ENCODE measurements around the gene MRC2. TPM values are rescaled to one million over a fixed set of nuclear protein-coding genes. Genes with fewer than 3 reads are reported as not detected.
"Not testable (repeated sequence)": the region's sequence is repeated elsewhere in the genome, so short reads cannot be mapped to it uniquely, and the experiment has no call there.

MRC2 gene, protein sequence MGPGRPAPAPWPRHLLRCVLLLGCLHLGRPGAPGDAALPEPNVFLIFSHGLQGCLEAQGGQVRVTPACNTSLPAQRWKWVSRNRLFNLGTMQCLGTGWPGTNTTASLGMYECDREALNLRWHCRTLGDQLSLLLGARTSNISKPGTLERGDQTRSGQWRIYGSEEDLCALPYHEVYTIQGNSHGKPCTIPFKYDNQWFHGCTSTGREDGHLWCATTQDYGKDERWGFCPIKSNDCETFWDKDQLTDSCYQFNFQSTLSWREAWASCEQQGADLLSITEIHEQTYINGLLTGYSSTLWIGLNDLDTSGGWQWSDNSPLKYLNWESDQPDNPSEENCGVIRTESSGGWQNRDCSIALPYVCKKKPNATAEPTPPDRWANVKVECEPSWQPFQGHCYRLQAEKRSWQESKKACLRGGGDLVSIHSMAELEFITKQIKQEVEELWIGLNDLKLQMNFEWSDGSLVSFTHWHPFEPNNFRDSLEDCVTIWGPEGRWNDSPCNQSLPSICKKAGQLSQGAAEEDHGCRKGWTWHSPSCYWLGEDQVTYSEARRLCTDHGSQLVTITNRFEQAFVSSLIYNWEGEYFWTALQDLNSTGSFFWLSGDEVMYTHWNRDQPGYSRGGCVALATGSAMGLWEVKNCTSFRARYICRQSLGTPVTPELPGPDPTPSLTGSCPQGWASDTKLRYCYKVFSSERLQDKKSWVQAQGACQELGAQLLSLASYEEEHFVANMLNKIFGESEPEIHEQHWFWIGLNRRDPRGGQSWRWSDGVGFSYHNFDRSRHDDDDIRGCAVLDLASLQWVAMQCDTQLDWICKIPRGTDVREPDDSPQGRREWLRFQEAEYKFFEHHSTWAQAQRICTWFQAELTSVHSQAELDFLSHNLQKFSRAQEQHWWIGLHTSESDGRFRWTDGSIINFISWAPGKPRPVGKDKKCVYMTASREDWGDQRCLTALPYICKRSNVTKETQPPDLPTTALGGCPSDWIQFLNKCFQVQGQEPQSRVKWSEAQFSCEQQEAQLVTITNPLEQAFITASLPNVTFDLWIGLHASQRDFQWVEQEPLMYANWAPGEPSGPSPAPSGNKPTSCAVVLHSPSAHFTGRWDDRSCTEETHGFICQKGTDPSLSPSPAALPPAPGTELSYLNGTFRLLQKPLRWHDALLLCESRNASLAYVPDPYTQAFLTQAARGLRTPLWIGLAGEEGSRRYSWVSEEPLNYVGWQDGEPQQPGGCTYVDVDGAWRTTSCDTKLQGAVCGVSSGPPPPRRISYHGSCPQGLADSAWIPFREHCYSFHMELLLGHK (N-terminal part only)
- total RNA-seq: 1 to 10 TPM; 2.0 to 2.1 TPM

DNA sequence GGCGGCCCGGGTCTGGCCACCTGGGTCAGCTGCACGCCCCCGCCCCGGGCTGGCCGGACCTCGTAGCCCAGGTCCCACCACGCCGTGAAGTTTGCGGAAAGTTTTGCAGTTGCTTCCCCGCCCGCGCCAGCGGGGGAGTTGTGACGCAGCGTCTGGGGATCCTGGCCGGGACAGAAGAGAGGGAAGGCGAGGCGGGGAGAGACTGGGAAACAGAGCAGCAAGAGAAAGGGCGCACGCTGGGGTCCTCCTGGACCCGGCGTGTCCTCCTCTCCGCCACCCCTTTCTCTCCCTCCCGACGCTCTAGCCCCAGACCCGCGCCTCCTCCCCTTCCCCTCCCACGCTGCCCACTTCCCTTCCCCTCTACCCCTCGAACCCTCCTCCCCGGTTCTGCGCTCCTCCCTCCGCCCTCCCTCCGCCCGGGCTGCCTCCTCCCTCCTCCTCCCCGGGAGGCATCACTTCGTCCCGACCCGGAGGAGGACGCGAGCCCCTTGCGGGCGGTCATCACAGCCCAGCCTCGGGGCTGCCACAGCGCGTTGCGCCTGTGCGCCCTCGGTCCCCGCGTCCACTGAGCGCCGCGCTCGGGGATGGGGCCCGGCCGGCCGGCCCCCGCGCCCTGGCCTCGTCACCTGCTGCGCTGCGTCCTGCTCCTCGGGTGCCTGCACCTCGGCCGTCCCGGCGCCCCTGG, at the start of gene MRC2:
Gene MRC2 (plus strand): TSS at position 452 of the 685 bp plus-strand sequence. CDS start 133 bp downstream, at position 585.
- ATAC-seq (peak; percentile 37 to 64), DNase-seq (ENCODE audit: low spot score) (no peak)
- Mint-ChIP-seq H3K36me3 (no peaks in the 10 kb centered on the region), H3K27ac (no peak within 1 kb of the TSS), H3K4me3 (peak within 1 kb of the TSS; percentile 79), H3K27me3 (peaks cover 19 to 25% of the 10 kb centered on the region in 2 donors), H3K4me1 (ENCODE audit: low read depth in 2 of 2) (peaks cover 5 to 19% of the 10 kb centered on the region in 2 donors), H3K9me3 (no peaks in the 10 kb centered on the region)

GRCh38 chr17:62578757-62579487, 48.5 kb upstream of the MRC2 start:
- Mint-ChIP-seq H3K4me1 (ENCODE audit: low read depth in 2 of 2) (peaks cover 0 to 8% of the 10 kb centered on the region in 2 donors), H3K27ac (no peak overlapping the region), H3K4me3 (no peak overlapping the region), H3K36me3 (peaks cover 6% of the 10 kb centered on the region), H3K9me3 (no peaks in the 10 kb centered on the region), H3K27me3 (no peaks in the 10 kb centered on the region)
- DNase-seq (ENCODE audit: low spot score): no peak
- no peak for ATAC-seq

- no peak overlapping the region for H3K4me3 Mint-ChIP-seq
Measured at GRCh38 chr17:62580947-62581346, 46.5 kb upstream of the MRC2 start.

GRCh38 chr17:62581764-62582163, 45.7 kb upstream of the MRC2 start:
- H3K9me3 Mint-ChIP-seq: no peaks in the 10 kb centered on the region
- no peaks in the 10 kb centered on the region for H3K27me3 Mint-ChIP-seq
- H3K4me3 Mint-ChIP-seq: no peak overlapping the region
- DNase-seq (ENCODE audit: low spot score) (no peak), ATAC-seq (no peak)
- peaks cover 6% of the 10 kb centered on the region for H3K36me3 Mint-ChIP-seq
- no peak overlapping the region for H3K27ac Mint-ChIP-seq
- H3K4me1 Mint-ChIP-seq (ENCODE audit: low read depth in 2 of 2): peaks cover 0 to 4% of the 10 kb centered on the region in 2 donors

More at GRCh38 chr17:62580947-62581346, 46.5 kb upstream of the MRC2 start:
- DNase-seq (ENCODE audit: low spot score) (no peak), ATAC-seq (no peak)
- H3K4me1 Mint-ChIP-seq (ENCODE audit: low read depth in 2 of 2): peaks cover 0 to 4% of the 10 kb centered on the region in 2 donors
- H3K9me3 Mint-ChIP-seq: no peaks in the 10 kb centered on the region
- no peaks in the 10 kb centered on the region for H3K27me3 Mint-ChIP-seq
- peaks cover 6% of the 10 kb centered on the region for H3K36me3 Mint-ChIP-seq
- H3K27ac Mint-ChIP-seq: no peak overlapping the region

GRCh38 chr17:62587554-62587953, 39.9 kb upstream of the MRC2 start:
- no peak for DNase-seq (ENCODE audit: low spot score)
- Mint-ChIP-seq H3K27me3 (no peaks in the 10 kb centered on the region), H3K9me3 (no peaks in the 10 kb centered on the region), H3K36me3 (peaks cover 11% of the 10 kb centered on the region), H3K4me3 (no peak overlapping the region), H3K27ac (no peak overlapping the region), H3K4me1 (ENCODE audit: low read depth in 2 of 2) (peaks cover 0 to 4% of the 10 kb centered on the region in 2 donors)
- no peak for ATAC-seq

DNA sequence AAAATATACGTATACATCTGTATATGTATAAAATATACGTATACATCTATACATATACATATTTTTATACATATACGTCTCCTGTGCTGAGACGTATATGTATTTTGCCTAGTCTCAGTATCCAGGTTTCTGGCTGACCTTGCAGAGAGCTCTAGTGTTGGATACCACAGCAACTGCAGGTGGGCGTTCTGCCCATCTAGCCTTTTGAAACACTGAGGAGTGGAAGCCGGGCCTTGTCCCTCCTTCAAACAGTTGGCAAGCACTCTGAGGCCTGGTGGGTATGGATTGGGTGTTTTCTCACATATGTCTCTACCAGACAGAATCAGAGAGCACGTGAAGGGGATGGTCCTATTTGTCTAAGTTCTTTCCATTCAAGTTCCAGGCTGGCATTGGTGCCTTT, 39.4 kb upstream of the MRC2 start:
- Mint-ChIP-seq H3K27ac (no peak overlapping the region), H3K4me3 (no peak overlapping the region), H3K27me3 (no peaks in the 10 kb centered on the region), H3K9me3 (no peaks in the 10 kb centered on the region), H3K4me1 (ENCODE audit: low read depth in 2 of 2) (no peaks in the 10 kb centered on the region), H3K36me3 (peaks cover 7% of the 10 kb centered on the region)
- DNase-seq (ENCODE audit: low spot score) (no peak), ATAC-seq (no peak)

DNA sequence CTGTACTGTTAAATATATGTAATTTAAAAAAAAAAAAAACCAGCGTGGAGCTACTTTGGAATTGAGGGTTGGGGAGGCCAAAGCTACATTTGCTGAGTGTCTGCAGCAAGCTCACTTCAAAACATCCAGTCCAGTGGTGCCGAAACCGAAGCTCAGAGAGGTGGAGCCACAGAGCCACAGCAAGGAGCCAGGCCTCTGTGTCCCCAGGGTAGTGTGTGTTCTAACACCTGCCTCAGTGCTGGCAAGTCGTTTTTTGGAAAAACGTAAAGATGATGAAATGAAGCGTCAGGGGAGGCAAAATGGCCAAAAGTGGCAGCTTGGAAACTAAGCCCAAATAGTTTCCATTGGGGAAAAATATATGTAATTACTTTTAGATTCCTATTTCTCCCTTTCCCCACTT, 36.1 kb upstream of the MRC2 start:
- no peaks in the 10 kb centered on the region for H3K27me3 Mint-ChIP-seq
- H3K4me1 Mint-ChIP-seq (ENCODE audit: low read depth in 2 of 2): no peaks in the 10 kb centered on the region
- ATAC-seq (no peak), DNase-seq (ENCODE audit: low spot score) (no peak)
- no peaks in the 10 kb centered on the region for H3K9me3 Mint-ChIP-seq
- no peak overlapping the region for H3K4me3 Mint-ChIP-seq
- H3K36me3 Mint-ChIP-seq: peaks cover 7% of the 10 kb centered on the region
- H3K27ac Mint-ChIP-seq: no peak overlapping the region

- H3K4me1 Mint-ChIP-seq (ENCODE audit: low read depth in 2 of 2); DNase-seq (ENCODE audit: low spot score); H3K27ac Mint-ChIP-seq; H3K36me3 Mint-ChIP-seq; H3K9me3 Mint-ChIP-seq; H3K27me3 Mint-ChIP-seq; H3K4me3 Mint-ChIP-seq; ATAC-seq: not testable (repeated sequence)
Measured at GRCh38 chr17:62591822-62592221, 35.6 kb upstream of the MRC2 start.

- Mint-ChIP-seq H3K27ac (no peak overlapping the region), H3K4me1 (ENCODE audit: low read depth in 2 of 2) (no peaks in the 10 kb centered on the region)
- ATAC-seq: no peak
Measured at GRCh38 chr17:62592341-62593099, 35.0 kb upstream of the MRC2 start.

DNA sequence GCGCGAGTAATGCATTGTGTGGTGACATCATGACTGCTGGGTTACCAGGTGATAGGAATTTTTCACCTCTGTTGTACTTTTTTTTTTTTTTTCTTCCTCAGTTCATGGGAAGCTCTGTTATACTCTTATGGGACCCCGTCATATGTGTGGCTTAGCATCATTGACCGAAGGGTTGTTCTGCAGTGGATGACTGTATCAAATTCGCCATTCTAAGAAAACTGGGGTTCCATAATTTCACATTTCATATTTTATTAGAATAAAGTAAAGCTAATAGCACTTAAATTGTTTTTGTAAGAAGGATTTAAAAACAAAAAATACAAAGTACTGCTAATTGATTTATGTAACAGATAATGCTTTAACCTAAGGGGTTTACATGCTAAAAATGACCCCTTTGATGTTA, 32.0 kb upstream of the MRC2 start:
- no peaks in the 10 kb centered on the region for H3K9me3 Mint-ChIP-seq
- ATAC-seq: no peak
- DNase-seq (ENCODE audit: low spot score): no peak
- no peak overlapping the region for H3K4me3 Mint-ChIP-seq
- no peaks in the 10 kb centered on the region for H3K27me3 Mint-ChIP-seq
- H3K36me3 Mint-ChIP-seq: peaks cover 15% of the 10 kb centered on the region
- H3K4me1 Mint-ChIP-seq (ENCODE audit: low read depth in 2 of 2): no peaks in the 10 kb centered on the region
- H3K27ac Mint-ChIP-seq: no peak overlapping the region

More at GRCh38 chr17:62592341-62593099, 35.0 kb upstream of the MRC2 start:
- no peak overlapping the region for H3K4me3 Mint-ChIP-seq
- DNase-seq (ENCODE audit: low spot score): no peak
- H3K27me3 Mint-ChIP-seq: no peaks in the 10 kb centered on the region
- no peaks in the 10 kb centered on the region for H3K9me3 Mint-ChIP-seq
- H3K36me3 Mint-ChIP-seq: peaks cover 15% of the 10 kb centered on the region

- no peak for DNase-seq (ENCODE audit: low spot score)
- ATAC-seq: no peak
- Mint-ChIP-seq H3K9me3 (no peaks in the 10 kb centered on the region), H3K27ac (no peak overlapping the region), H3K27me3 (no peaks in the 10 kb centered on the region), H3K4me3 (no peak overlapping the region), H3K36me3 (peaks cover 22% of the 10 kb centered on the region), H3K4me1 (ENCODE audit: low read depth in 2 of 2) (no peaks in the 10 kb centered on the region)
Measured at GRCh38 chr17:62596662-62597061, 30.8 kb upstream of the MRC2 start.

DNA sequence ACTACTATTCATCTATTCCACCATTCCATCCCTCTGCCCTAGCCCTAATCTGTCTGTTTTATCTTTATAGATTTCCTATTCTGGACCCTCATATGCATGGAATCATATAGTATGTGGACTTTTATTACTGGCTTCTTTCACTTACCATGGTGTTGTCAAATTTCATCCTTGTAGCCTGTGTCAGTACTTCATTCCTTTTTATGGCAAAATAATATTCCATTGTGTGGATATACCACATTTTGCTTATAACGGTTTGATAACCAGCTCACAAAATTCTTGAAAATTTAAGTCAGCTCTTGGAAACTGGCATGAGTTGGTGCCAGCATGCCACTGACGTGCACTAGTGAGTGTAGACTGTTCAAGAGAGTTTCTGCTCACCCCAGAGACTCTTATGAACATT, 30.3 kb upstream of the MRC2 start:
- H3K4me1 Mint-ChIP-seq (ENCODE audit: low read depth in 2 of 2): no peaks in the 10 kb centered on the region
- H3K36me3 Mint-ChIP-seq: peaks cover 22% of the 10 kb centered on the region
- no peaks in the 10 kb centered on the region for H3K9me3 Mint-ChIP-seq
- H3K4me3 Mint-ChIP-seq: no peak overlapping the region
- DNase-seq (ENCODE audit: low spot score) (no peak), ATAC-seq (no peak)
- H3K27ac Mint-ChIP-seq: no peak overlapping the region
- H3K27me3 Mint-ChIP-seq: no peaks in the 10 kb centered on the region
